A549 (cell line): Measurements from ENCODE around the gene NNAT. TPM values are rescaled to one million over a fixed set of nuclear protein-coding genes. Genes with fewer than 3 reads are reported as not detected.
"Not testable (repeated sequence)": the region's sequence is repeated elsewhere in the genome, so short reads cannot be mapped to it uniquely, and the experiment has no call there.

Experiments
- ATAC-seq, 2 experiments: fragments of 200-7000 bp in 1 of 2; fragments of >200 bp in 1 of 2; cut with Nextera tagmentation in 1 of 2; cut with Tn5 transposase in 1 of 2; 3 replicates each; pipeline versions ENCODE4 v1.8.0 to v1.9.1; 2018 to 2020; ENCODE audit warnings: mild to moderate bottlenecking in 1 of 2, moderate library complexity in 1 of 2
- CTCF ChIA-PET: fragments of 300-600 bp; sonication (Branson Sonifier 250); formaldehyde crosslinking; extraction: SDS; loops from one replicate; lab custom pipeline; 2021; ENCODE audit warnings: antibody characterized with exemption, inconsistent platforms; lab: Yijun Ruan, JAX
- POLR2A ChIA-PET: fragments of 350-600 bp; formaldehyde crosslinking; extraction: SDS; loops from one replicate; lab custom pipeline; 2021; ENCODE audit warnings: antibody characterized with exemption, inconsistent platforms; lab: Yijun Ruan, JAX
- DNase-seq, 2 experiments: peaks; one replicate each; pipeline versions ENCODE4 v3.0.0 to v3.0.0-alpha.2; 2011 to 2016; ENCODE audit warnings: low read depth in 1 of 2, low spot score in 1 of 2
- FAIRE-seq: peaks from 2 replicates; lab custom pipeline; 2011; peaks lifted over from hg19 to GRCh38; lab: Jason Lieb, UNC
- H3K27ac ChIP-seq, 2 experiments: fragments of >200 bp; sonication (Bioruptor Twin); formaldehyde crosslinking; 3 replicates each; pipeline ENCODE4 v1.5.1; 2016 to 2017
- H3K4me1 ChIP-seq: fragments of >200 bp; sonication (Bioruptor Twin); formaldehyde crosslinking; 3 replicates; pipeline ENCODE4 v1.6.1; 2016
- H3K4me2 ChIP-seq: fragments of >200 bp; sonication (Bioruptor Twin); formaldehyde crosslinking; 3 replicates; pipeline ENCODE4 v1.6.1; 2016
- H3K4me3 ChIP-seq: fragments of >200 bp; sonication (Bioruptor Twin); formaldehyde crosslinking; 3 replicates; pipeline ENCODE4 v1.5.1; 2016
- H3K9me3 ChIP-seq: fragments of >200 bp; sonication (Bioruptor Twin); formaldehyde crosslinking; 3 replicates; pipeline ENCODE4 v1.6.1; 2016
- CBX2 ChIP-seq: fragments of 200-600 bp; sonication (generic); IDR thresholded peaks from 2 replicates; pipeline ENCODE4 v1.6.1; 2016; ENCODE audit warnings: low read depth, mild to moderate bottlenecking, borderline replicate concordance
- CHD2 ChIP-seq: fragments of 150-350 bp; IDR thresholded peaks from 2 replicates; pipeline ENCODE4 v1.6.1; 2014; ENCODE audit warnings: low read length; ENCODE audit not compliant: partially characterized antibody
- EHF ChIP-seq: fragments of 250-450 bp; sonication (Bioruptor Pico); IDR thresholded peaks from 2 replicates; pipeline ENCODE4 v1.5.0; 2020; ENCODE audit warnings: mild to moderate bottlenecking
- EHMT2 ChIP-seq: fragments of 200-600 bp; sonication (generic); IDR thresholded peaks from 2 replicates; pipeline ENCODE4 v1.6.1; 2016; ENCODE audit warnings: antibody characterized with exemption, low read depth, mild to moderate bottlenecking, moderate library complexity
- ESRRA ChIP-seq: fragments of 150-350 bp; IDR thresholded peaks from 2 replicates; pipeline ENCODE4 v1.6.1; 2014; ENCODE audit warnings: mild to moderate bottlenecking, low read length, borderline replicate concordance
- FOSB ChIP-seq: fragments of 250-450 bp; sonication (Bioruptor Pico); IDR thresholded peaks from 2 replicates; pipeline ENCODE4 v1.5.0; 2020; ENCODE audit warnings: mild to moderate bottlenecking, moderate library complexity
- HOXA7 ChIP-seq: fragments of 250-450 bp; sonication (Bioruptor Pico); IDR thresholded peaks from 2 replicates; pipeline ENCODE4 v1.5.0; 2020; ENCODE audit warnings: mild to moderate bottlenecking, moderate library complexity
- JUNB ChIP-seq: fragments of >200 bp; sonication (Bioruptor Twin); formaldehyde crosslinking; IDR thresholded peaks from 2 replicates; pipeline ENCODE4 v1.6.1; 2016
- KDM5A ChIP-seq: fragments of 200-600 bp; sonication (generic); IDR thresholded peaks from 2 replicates; pipeline ENCODE4 v1.6.1; 2016; ENCODE audit warnings: antibody characterized with exemption, mild to moderate bottlenecking
- MAFK ChIP-seq: fragments of 450-650 bp; IDR thresholded peaks from 2 replicates; pipeline ENCODE4 v1.6.1; 2014; ENCODE audit not compliant: partially characterized antibody
- MAX ChIP-seq: IDR thresholded peaks from 2 replicates; pipeline ENCODE4 v1.6.1; 2012
- PBX3 ChIP-seq: IDR thresholded peaks from 2 replicates; pipeline ENCODE4 v1.6.1; 2012
- ZFP36 ChIP-seq: fragments of 450-650 bp; IDR thresholded peaks from 2 replicates; pipeline ENCODE4 v1.6.1; 2014; ENCODE audit warnings: borderline replicate concordance; ENCODE audit not compliant: partially characterized antibody
- ZSCAN20 ChIP-seq: fragments of 250-450 bp; sonication (Bioruptor Pico); IDR thresholded peaks from 2 replicates; pipeline ENCODE4 v1.8.0; 2022; ENCODE audit warnings: mild to moderate bottlenecking, moderate library complexity
- WGBS: methylation state at CpG from one replicate; pipeline ENCODE4 v1.1.6; 2017; ENCODE audit errors: missing lambda C conversion rate; 5-methylcytosine and 5-hydroxymethylcytosine counted together
- polyA plus RNA-seq, 4 experiments: library from polyadenylated mRNA; depleted of rRNA in 3 of 4; stranded (reverse); fragments of >200 nt; fragmentation: RNase III in 1 of 4; extraction: RNeasy Plus Mini Kit Qiagen cat#74134 plus additional on column Dnase treatment in 1 of 4; gene quantifications; 2 replicates in 3 of 4; 3 replicates in 1 of 4; pipeline ENCODE4 v1.2.3, GENCODE V29; 2011 to 2017
- TF ChIP-seq, protein P1 (sequence below): fragments of 450-650 bp; IDR thresholded peaks from 2 replicates; pipeline ENCODE4 v1.6.1; 2014; ENCODE audit warnings: antibody characterized with exemption

Gene NNAT
- polyA plus RNA-seq, 2 of the 4 experiments (the other 2 are of a cell fraction) = not detected

GRCh38 chr20:37547912-37548311 lies 26.9 kb downstream of the NNAT start:
- ChIA-PET CTCF (interaction anchor here (1.0 to 3.6 kb wide), 5 partner anchors 14 to 445 kb away, joined by 4 to 17 read pairs (median 6); no protein-coding TSS in a partner anchor), POLR2A (no interaction called here)
- Histone ChIP-seq H3K9me3 (no peaks in the 10 kb centered on the region), H3K4me1 (no peaks in the 10 kb centered on the region; the same call in 2 of the 3 replicates), H3K4me3 (no peak overlapping the region), H3K4me2 (no peak overlapping the region), H3K27ac (no peak overlapping the region)
- FAIRE-seq (no peak), ATAC-seq (no peak), DNase-seq (no peak)
- no peak for TF ChIP-seq PBX3
- TF ChIP-seq EHMT2 = no peak
- TF ChIP-seq CBX2 = no peak
- no peak for TF ChIP-seq KDM5A
- no peak for TF ChIP-seq HOXA7 (CRISPR knock-in tag)
- TF ChIP-seq ZFP36 = no peak
- TF ChIP-seq EHF = no peak
- no peak for TF ChIP-seq ZSCAN20 (CRISPR knock-in tag)
- no peak for TF ChIP-seq MAX
- TF ChIP-seq, protein P1, sequence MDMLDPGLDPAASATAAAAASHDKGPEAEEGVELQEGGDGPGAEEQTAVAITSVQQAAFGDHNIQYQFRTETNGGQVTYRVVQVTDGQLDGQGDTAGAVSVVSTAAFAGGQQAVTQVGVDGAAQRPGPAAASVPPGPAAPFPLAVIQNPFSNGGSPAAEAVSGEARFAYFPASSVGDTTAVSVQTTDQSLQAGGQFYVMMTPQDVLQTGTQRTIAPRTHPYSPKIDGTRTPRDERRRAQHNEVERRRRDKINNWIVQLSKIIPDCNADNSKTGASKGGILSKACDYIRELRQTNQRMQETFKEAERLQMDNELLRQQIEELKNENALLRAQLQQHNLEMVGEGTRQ = no peak
- no peak for TF ChIP-seq CHD2
- no peak for TF ChIP-seq FOSB (CRISPR knock-in tag)
- TF ChIP-seq JUNB = no peak
- no peak for TF ChIP-seq MAFK
- TF ChIP-seq, all 56 proteins: peak for 0

DNA sequence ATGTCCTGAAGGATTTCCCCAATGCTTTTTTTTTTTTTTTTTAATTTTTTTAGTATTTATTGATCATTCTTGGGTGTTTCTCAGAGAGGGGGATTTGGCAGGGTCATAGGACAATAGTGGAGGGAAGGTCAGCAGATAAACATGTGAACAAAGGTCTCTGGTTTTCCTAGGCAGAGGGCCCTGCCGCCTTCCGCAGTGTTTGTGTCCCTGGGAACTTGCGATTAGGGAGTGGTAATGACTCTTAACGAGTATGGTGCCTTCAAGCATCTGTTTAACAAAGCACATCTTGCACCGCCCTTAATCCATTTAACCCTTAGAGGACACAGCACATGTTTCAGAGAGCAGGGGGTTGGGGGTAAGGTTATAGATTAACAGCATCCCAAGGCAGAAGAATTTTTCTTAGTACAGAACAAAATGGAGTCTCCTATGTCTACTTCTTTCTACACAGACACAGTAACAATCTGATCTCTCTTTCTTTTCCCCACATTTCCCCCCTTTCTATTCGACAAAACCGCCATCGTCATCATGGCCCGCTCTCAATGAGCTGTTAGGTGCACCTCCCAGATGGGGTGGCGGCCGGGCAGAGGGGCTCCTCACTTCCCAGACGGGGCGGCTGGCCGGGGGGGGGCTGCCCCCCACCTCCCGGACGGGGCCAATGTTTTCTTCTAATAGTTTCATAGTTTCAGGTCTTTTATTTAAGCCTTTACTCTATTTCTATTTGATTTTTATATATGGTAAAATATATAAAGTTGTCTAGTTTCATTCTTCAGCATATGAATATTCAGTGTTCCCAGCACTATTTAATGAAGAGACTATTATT lies 29.3 kb downstream of the NNAT start:
- FAIRE-seq, H3K4me3 ChIP-seq, H3K4me1 ChIP-seq, DNase-seq, H3K4me2 ChIP-seq, H3K27ac ChIP-seq, H3K9me3 ChIP-seq, ATAC-seq, POLR2A ChIA-PET: not testable (repeated sequence)
- WGBS = 80% methylated on average over 16 of the region's 16 CpGs
- CTCF ChIA-PET = interaction anchor here (0.6 to 1.2 kb wide), 6 partner anchors 10 to 294 kb away, joined by 3 to 5 read pairs (median 4); no protein-coding TSS in a partner anchor

GRCh38 chr20:37551660-37552059 lies 30.6 kb downstream of the NNAT start:
- DNase-seq, H3K4me1 ChIP-seq, ATAC-seq, FAIRE-seq, H3K4me3 ChIP-seq, H3K9me3 ChIP-seq, H3K27ac ChIP-seq, H3K4me2 ChIP-seq: not testable (repeated sequence)
- CTCF ChIA-PET = interaction anchor here (0.8 to 1.2 kb wide), 2 partner anchors 12 to 283 kb away, joined by 3 to 4 read pairs; no protein-coding TSS in a partner anchor
- POLR2A ChIA-PET = interaction anchor here (0.6 kb wide), 1 partner anchor 373 kb away, joined by 4 read pairs; no protein-coding TSS in a partner anchor
- 75% methylated on average over 2 of the region's 2 CpGs for WGBS

DNA sequence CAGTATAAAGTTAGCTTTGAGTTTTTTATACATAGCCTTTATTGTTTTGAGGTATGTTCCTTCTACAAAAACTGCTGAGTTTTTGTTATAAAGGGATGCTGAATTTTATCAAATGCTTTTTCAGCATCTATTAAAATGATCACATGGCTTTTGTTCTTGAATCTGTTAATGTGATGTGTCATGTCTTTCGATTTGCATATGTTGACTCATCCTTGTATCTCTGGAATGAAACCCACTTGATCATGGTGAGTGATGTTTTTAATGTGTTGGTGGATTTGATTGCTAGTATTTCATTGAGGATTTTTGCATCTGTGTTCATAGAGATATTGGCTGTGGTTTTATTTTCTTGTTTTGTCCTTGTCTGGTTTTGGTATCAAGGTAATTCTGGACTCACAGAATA lies 31.4 kb downstream of the NNAT start:
- TF ChIP-seq MAFK = peak; percentile 41
- TF ChIP-seq ESRRA = no peak
- 0% methylated on average over 1 of the region's 1 CpG for WGBS
- Histone ChIP-seq H3K4me2 (no peak overlapping the region), H3K27ac (no peak overlapping the region), H3K9me3 (no peaks in the 10 kb centered on the region), H3K4me3 (no peak overlapping the region), H3K4me1 (no peaks in the 10 kb centered on the region; the same call in 2 of the 3 replicates)
- no peak for DNase-seq
- POLR2A ChIA-PET = no interaction called here
- no peak for ATAC-seq
- CTCF ChIA-PET = no interaction called here
- no peak for FAIRE-seq

DNA sequence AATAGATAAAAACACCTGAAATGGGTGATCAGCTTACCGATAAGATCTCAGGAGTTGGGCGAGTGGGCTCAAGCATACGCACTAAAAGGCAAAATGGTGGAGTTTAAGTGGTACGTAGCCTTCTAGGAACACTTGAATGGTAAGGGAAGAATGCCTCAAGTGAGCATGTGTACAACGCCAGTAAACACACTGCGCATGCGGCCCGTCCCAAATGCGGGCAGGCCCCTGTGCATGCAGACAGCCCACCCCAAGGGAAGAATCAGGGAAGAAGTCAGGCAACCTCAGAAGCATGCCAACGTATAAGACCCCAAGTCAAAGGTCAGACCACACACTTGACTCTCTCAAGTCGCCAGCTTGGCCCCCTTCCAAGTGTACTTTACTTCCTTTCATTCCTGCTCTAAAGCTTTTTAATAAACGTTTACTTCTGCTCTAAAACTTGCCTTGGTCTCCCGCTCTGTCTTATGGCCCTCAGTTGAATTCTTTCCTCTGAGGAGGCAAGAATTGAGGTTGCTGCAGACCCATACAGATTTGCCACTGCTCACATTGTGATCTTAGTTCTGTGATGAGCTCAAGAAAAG lies 33.8 kb downstream of the NNAT start:
- H3K4me2 ChIP-seq, H3K4me3 ChIP-seq, H3K4me1 ChIP-seq, H3K27ac ChIP-seq, ATAC-seq, DNase-seq, H3K9me3 ChIP-seq, FAIRE-seq, POLR2A ChIA-PET: not testable (repeated sequence)
- 66% methylated on average over 13 of the region's 13 CpGs for WGBS
- CTCF ChIA-PET = interaction anchor here (0.6 to 2.8 kb wide), 6 partner anchors 10 to 409 kb away, joined by 3 to 32 read pairs (median 4); no protein-coding TSS in a partner anchor
